ENCODE results near the gene SMARCA4.
A peak's percentile ranks its signal among the peaks of the same experiment; 100 is the strongest.

Gene SMARCA4

GRCh38 chr19:10977742-10978092, 16.9 kb downstream of the SMARCA4 start:
- H3K27me3 ChIP-seq (replicated peaks in 2 of 5; ENCODE audit: control insufficient read depth in 4 of 5, insufficient read depth in 5 of 5, low read length in 4 of 5), result no peaks in the 10 kb centered on the region

GRCh38 chr19:10979951-10980381, 19.1 kb downstream of the SMARCA4 start:
- DNase-seq, result peak in 2 of 3 donors; percentile 54 to 61
- H3K36me3 ChIP-seq (ENCODE audit: control insufficient read depth in 4 of 4, insufficient read depth in 4 of 4, low read length in 3 of 4), result peaks cover 3 to 33% (median 11%) of the 10 kb centered on the region in 4 experiments
- peaks cover 0 to 7% (median 1%) of the 10 kb centered on the region in 4 experiments for H3K4me1 ChIP-seq (ENCODE audit: control extremely low read depth in 1 of 4, control insufficient read depth in 4 of 4, insufficient read depth in 4 of 4, low read length in 3 of 4)
- H3K27ac ChIP-seq (ENCODE audit: insufficient read depth in 1 of 2, low read depth in 1 of 2, low read length in 2 of 2, poor library complexity in 1 of 2, severe bottlenecking in 2 of 2), result no peak overlapping the region
- POLR2A ChIA-PET, result interaction anchor here (0.5 kb wide), 1 partner anchor 760 kb away, joined by 4 read pairs; no protein-coding TSS in a partner anchor
- no peaks in the 10 kb centered on the region for H3K9me3 ChIP-seq (ENCODE audit: control extremely low read depth in 1 of 5, control insufficient read depth in 4 of 5, insufficient read depth in 2 of 5, low read depth in 1 of 5, low read length in 4 of 5)
- H3K4me3 ChIP-seq (ENCODE audit: control insufficient read depth in 1 of 7, extremely low read depth in 1 of 7, insufficient read depth in 4 of 7, low read depth in 2 of 7, low read length in 6 of 7), result peak overlapping the region in 1 of 7 experiments; percentile 45
- CTCF ChIA-PET, result interaction anchor here (0.7 kb wide), 1 partner anchor 11 kb away, joined by 4 read pairs; no protein-coding TSS in a partner anchor
- no peaks in the 10 kb centered on the region for H3K27me3 ChIP-seq (replicated peaks in 2 of 5; ENCODE audit: control insufficient read depth in 4 of 5, insufficient read depth in 5 of 5, low read length in 4 of 5)
- 82% methylated on average over 15 of the region's 15 CpGs for WGBS (ENCODE audit: insufficient coverage)

More at GRCh38 chr19:10977742-10978092, 16.9 kb downstream of the SMARCA4 start:
- 72% methylated on average over 5 of the region's 5 CpGs for WGBS (ENCODE audit: insufficient coverage)
- DNase-seq, result no peak
- Histone ChIP-seq H3K27ac (ENCODE audit: insufficient read depth in 1 of 2, low read depth in 1 of 2, low read length in 2 of 2, poor library complexity in 1 of 2, severe bottlenecking in 2 of 2) (peak overlapping the region in 1 of 2 experiments; percentile 23), H3K36me3 (ENCODE audit: control insufficient read depth in 4 of 4, insufficient read depth in 4 of 4, low read length in 3 of 4) (peaks cover 0 to 17% (median 1%) of the 10 kb centered on the region in 4 experiments), H3K4me3 (ENCODE audit: control insufficient read depth in 1 of 7, extremely low read depth in 1 of 7, insufficient read depth in 4 of 7, low read depth in 2 of 7, low read length in 6 of 7) (no peak overlapping the region), H3K9me3 (ENCODE audit: control extremely low read depth in 1 of 5, control insufficient read depth in 4 of 5, insufficient read depth in 2 of 5, low read depth in 1 of 5, low read length in 4 of 5) (no peaks in the 10 kb centered on the region), H3K4me1 (ENCODE audit: control extremely low read depth in 1 of 4, control insufficient read depth in 4 of 4, insufficient read depth in 4 of 4, low read length in 3 of 4) (peaks cover 0 to 8% (median 1%) of the 10 kb centered on the region in 4 experiments)
- POLR2A ChIA-PET, result no interaction called here
- CTCF ChIA-PET, result interaction anchor here (3.6 kb wide), 1 partner anchor 35 kb away, joined by 10 read pairs; no protein-coding TSS in a partner anchor

DNA sequence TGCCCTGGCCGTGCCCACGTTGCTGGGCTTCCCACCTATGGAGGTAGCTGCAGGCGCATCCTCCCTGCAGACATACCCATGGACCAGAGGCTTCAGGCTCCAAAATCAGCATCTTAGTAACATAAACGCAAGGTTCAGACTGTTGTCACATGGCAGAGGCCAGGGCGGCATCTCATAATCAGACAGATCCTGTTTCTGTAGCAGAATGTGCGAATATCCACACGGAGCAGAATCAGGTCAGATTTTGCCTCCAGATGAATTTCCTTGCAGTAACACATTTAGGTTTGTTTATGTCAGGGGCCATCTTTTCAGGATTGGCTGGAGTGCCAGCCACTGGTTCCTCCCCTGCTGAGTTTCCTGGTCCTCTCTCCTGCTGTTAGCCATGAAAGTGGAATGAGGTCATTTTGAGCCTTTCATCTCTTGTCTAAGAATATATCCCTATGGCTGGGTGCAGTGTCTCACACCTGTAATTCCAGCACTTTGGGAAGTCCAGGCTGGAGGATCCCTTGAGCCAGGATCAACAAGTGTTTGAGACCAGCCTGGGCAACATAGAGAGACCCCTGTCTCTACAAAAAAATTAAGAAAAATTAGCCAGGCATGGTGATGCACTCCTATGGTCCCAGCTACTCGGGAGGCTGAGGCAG, 20.5 kb downstream of the SMARCA4 start:
- H3K9me3 ChIP-seq (ENCODE audit: control extremely low read depth in 1 of 5, control insufficient read depth in 4 of 5, insufficient read depth in 2 of 5, low read depth in 1 of 5, low read length in 4 of 5), result no peaks in the 10 kb centered on the region
- peaks cover 3 to 47% (median 20%) of the 10 kb centered on the region in 4 experiments for H3K36me3 ChIP-seq (ENCODE audit: control insufficient read depth in 4 of 4, insufficient read depth in 4 of 4, low read length in 3 of 4)
- no peak overlapping the region for H3K27ac ChIP-seq (ENCODE audit: insufficient read depth in 1 of 2, low read depth in 1 of 2, low read length in 2 of 2, poor library complexity in 1 of 2, severe bottlenecking in 2 of 2)
- POLR2A ChIA-PET, result no interaction called here
- CTCF ChIA-PET, result interaction anchor here (0.8 to 1.0 kb wide), 2 partner anchors 40 to 61 kb away, joined by 3 read pairs; no protein-coding TSS in a partner anchor
- no peak for DNase-seq
- no peaks in the 10 kb centered on the region for H3K27me3 ChIP-seq (replicated peaks in 2 of 5; ENCODE audit: control insufficient read depth in 4 of 5, insufficient read depth in 5 of 5, low read length in 4 of 5)
- 99% methylated on average over 8 of the region's 8 CpGs for WGBS (ENCODE audit: insufficient coverage)
- peaks cover 0 to 7% (median 1%) of the 10 kb centered on the region in 4 experiments for H3K4me1 ChIP-seq (ENCODE audit: control extremely low read depth in 1 of 4, control insufficient read depth in 4 of 4, insufficient read depth in 4 of 4, low read length in 3 of 4)
- H3K4me3 ChIP-seq (ENCODE audit: control insufficient read depth in 1 of 7, extremely low read depth in 1 of 7, insufficient read depth in 4 of 7, low read depth in 2 of 7, low read length in 6 of 7), result no peak overlapping the region

DNA sequence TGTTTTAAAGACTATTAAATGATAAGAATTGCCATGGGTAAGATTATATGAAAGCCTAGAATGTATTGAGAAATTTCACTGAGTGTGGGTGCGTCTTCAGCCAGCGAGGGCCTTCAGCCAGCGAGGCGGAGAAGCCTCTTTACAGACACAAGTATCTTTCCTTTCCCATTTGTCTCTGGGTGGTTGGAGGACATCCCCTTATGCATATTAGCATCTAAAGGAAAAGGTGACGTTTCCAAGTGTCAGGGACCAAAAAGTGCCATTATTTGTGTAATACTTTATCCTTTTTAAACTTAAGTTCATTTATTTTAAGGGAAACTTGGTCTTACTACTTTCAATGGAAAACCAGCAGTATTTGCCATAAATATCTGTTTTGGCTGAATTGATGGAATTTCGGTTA, 22.2 kb downstream of the SMARCA4 start:
- no peak overlapping the region for H3K4me3 ChIP-seq (ENCODE audit: control insufficient read depth in 1 of 7, extremely low read depth in 1 of 7, insufficient read depth in 4 of 7, low read depth in 2 of 7, low read length in 6 of 7)
- WGBS (ENCODE audit: insufficient coverage), result 100% methylated on average over 1 of the region's 6 CpGs
- no peaks in the 10 kb centered on the region for H3K9me3 ChIP-seq (ENCODE audit: control extremely low read depth in 1 of 5, control insufficient read depth in 4 of 5, insufficient read depth in 2 of 5, low read depth in 1 of 5, low read length in 4 of 5)
- DNase-seq, result no peak
- peaks cover 0 to 7% (median 0%) of the 10 kb centered on the region in 4 experiments for H3K4me1 ChIP-seq (ENCODE audit: control extremely low read depth in 1 of 4, control insufficient read depth in 4 of 4, insufficient read depth in 4 of 4, low read length in 3 of 4)
- CTCF ChIA-PET, result interaction anchor here (0.7 to 1.4 kb wide), 2 partner anchors 13 to 1838 kb away, joined by 3 read pairs; no protein-coding TSS in a partner anchor
- H3K36me3 ChIP-seq (ENCODE audit: control insufficient read depth in 4 of 4, insufficient read depth in 4 of 4, low read length in 3 of 4), result peaks cover 3 to 58% (median 27%) of the 10 kb centered on the region in 4 experiments
- H3K27ac ChIP-seq (ENCODE audit: insufficient read depth in 1 of 2, low read depth in 1 of 2, low read length in 2 of 2, poor library complexity in 1 of 2, severe bottlenecking in 2 of 2), result no peak overlapping the region
- POLR2A ChIA-PET, result interaction anchor here (0.6 kb wide), 1 partner anchor 192 kb away, joined by 6 read pairs; no protein-coding TSS in a partner anchor
- no peaks in the 10 kb centered on the region for H3K27me3 ChIP-seq (replicated peaks in 2 of 5; ENCODE audit: control insufficient read depth in 4 of 5, insufficient read depth in 5 of 5, low read length in 4 of 5)

GRCh38 chr19:10984166-10984735, 23.4 kb downstream of the SMARCA4 start:
- WGBS (ENCODE audit: insufficient coverage), result 96% methylated on average over 15 of the region's 21 CpGs
- POLR2A ChIA-PET, result no interaction called here
- H3K27ac ChIP-seq (ENCODE audit: insufficient read depth in 1 of 2, low read depth in 1 of 2, low read length in 2 of 2, poor library complexity in 1 of 2, severe bottlenecking in 2 of 2), result no peak overlapping the region
- no peak overlapping the region for H3K4me3 ChIP-seq (ENCODE audit: control insufficient read depth in 1 of 7, extremely low read depth in 1 of 7, insufficient read depth in 4 of 7, low read depth in 2 of 7, low read length in 6 of 7)
- CTCF ChIA-PET, result interaction anchor here (1.0 to 1.4 kb wide), 2 partner anchors 14 to 16 kb away, joined by 3 read pairs; no protein-coding TSS in a partner anchor
- H3K36me3 ChIP-seq (ENCODE audit: control insufficient read depth in 4 of 4, insufficient read depth in 4 of 4, low read length in 3 of 4), result peaks cover 10 to 66% (median 38%) of the 10 kb centered on the region in 4 experiments
- no peaks in the 10 kb centered on the region for H3K9me3 ChIP-seq (ENCODE audit: control extremely low read depth in 1 of 5, control insufficient read depth in 4 of 5, insufficient read depth in 2 of 5, low read depth in 1 of 5, low read length in 4 of 5)
- no peak for DNase-seq
- peaks cover 0 to 7% (median 0%) of the 10 kb centered on the region in 4 experiments for H3K4me1 ChIP-seq (ENCODE audit: control extremely low read depth in 1 of 4, control insufficient read depth in 4 of 4, insufficient read depth in 4 of 4, low read length in 3 of 4)
- H3K27me3 ChIP-seq (replicated peaks in 2 of 5; ENCODE audit: control insufficient read depth in 4 of 5, insufficient read depth in 5 of 5, low read length in 4 of 5), result no peaks in the 10 kb centered on the region

GRCh38 chr19:10985502-10985901, 24.7 kb downstream of the SMARCA4 start:
- no peak for DNase-seq
- WGBS (ENCODE audit: insufficient coverage), result 97% methylated on average over 8 of the region's 10 CpGs
- Histone ChIP-seq H3K4me1 (ENCODE audit: control extremely low read depth in 1 of 4, control insufficient read depth in 4 of 4, insufficient read depth in 4 of 4, low read length in 3 of 4) (no peaks in the 10 kb centered on the region), H3K4me3 (ENCODE audit: control insufficient read depth in 1 of 7, extremely low read depth in 1 of 7, insufficient read depth in 4 of 7, low read depth in 2 of 7, low read length in 6 of 7) (no peak overlapping the region), H3K27me3 (replicated peaks in 2 of 5; ENCODE audit: control insufficient read depth in 4 of 5, insufficient read depth in 5 of 5, low read length in 4 of 5) (no peaks in the 10 kb centered on the region), H3K9me3 (ENCODE audit: control extremely low read depth in 1 of 5, control insufficient read depth in 4 of 5, insufficient read depth in 2 of 5, low read depth in 1 of 5, low read length in 4 of 5) (no peaks in the 10 kb centered on the region), H3K27ac (ENCODE audit: insufficient read depth in 1 of 2, low read depth in 1 of 2, low read length in 2 of 2, poor library complexity in 1 of 2, severe bottlenecking in 2 of 2) (no peak overlapping the region), H3K36me3 (ENCODE audit: control insufficient read depth in 4 of 4, insufficient read depth in 4 of 4, low read length in 3 of 4) (peaks cover 17 to 74% (median 46%) of the 10 kb centered on the region in 4 experiments)
- ChIA-PET CTCF (interaction anchor here (1.0 kb wide), 1 partner anchor 17 kb away, joined by 3 read pairs; no protein-coding TSS in a partner anchor), POLR2A (no interaction called here)
